NK-92 (cell line): ENCODE data around the gene SMIM12.

ENCODE experiments used
- DNase-seq: peaks from one replicate; lab custom pipeline; 2025; ENCODE audit not compliant: unreplicated experiment; lab: John Stamatoyannopoulos, UW

SMIM12 gene

DNA sequence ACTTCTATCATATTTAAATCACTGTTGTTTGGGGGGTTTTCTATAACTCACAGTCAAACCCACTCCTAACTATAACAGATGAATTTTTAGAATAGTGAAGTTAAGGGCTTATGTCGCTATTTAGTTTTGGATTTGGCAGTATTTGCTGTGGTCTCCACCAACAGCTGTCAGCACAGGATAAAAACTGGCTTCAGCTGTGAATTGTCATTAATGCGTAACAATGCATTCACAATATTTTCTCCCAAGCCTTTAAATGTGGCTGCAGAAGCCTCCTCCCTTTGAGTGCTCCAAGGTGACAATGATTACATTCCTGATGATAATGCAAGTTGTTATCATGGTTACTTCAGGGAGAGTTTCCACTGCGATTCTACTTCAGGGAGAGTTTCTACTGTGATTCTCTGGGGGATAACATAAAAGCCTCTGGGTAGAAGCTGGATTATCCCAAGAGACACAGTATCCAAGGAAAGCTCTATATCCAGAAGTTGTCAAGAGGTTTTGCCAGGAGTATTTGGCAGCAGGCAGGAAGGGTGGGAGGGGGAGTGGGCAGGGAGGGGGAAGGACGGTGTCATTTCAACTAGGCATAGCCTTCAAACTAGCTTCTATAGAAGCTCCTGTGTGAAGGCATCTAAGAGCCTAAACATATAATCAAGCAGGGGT, 14.9 kb upstream of the SMIM12 start:
- DNase-seq: no peak

DNA sequence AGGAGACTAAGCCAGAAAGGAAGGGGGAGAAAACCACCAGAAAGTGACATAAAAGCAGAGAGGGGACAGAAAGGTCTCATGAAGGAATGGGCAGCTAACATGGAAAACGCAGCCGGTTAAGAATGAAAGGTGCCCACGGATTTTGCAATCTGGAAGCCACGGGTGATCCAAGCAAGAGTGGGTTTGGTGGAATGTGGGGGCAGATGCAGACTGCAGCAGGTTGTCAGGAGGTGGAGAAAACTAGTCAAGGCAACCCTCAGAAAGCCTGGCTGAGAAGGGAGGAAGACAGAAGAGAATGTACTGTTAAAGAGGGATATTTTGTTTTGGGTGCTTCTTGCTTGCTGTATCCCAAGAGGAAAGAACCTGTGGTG, 12.6 kb upstream of the SMIM12 start:
- no peak for DNase-seq

DNA sequence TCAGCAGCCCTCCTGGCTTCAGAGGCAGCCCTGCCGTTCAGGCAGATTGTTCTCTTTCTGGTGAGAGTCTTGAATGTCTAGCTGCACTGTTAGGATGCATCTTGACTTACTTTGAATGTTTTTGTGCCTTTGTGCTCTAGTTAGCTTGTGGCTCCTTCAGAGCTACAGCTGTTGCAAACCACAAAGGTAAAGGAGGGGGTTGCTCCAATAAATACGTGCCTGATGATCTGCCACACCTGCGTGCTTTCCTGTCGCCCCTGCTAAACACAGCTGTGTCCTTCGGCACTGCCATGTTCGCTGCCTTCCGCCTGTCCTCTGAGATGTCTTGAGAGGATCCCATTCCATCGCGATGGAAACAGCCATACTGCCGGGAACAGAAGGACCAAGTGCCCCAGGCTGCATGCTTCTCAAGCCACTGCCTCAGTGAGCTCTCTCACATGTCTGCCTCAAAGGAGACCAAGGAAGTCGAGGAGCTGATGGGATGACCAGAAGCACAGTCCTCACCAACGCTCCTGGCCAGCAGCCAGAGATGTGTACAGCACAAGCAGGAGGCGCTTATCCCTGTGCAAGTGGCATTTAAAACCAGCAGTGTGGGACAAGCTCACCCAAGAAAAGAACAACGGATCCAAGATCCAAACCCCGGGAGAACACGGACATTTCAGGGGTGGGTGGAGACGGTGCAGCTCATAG, 12.0 kb upstream of the SMIM12 start:
- DNase-seq: no peak

DNA sequence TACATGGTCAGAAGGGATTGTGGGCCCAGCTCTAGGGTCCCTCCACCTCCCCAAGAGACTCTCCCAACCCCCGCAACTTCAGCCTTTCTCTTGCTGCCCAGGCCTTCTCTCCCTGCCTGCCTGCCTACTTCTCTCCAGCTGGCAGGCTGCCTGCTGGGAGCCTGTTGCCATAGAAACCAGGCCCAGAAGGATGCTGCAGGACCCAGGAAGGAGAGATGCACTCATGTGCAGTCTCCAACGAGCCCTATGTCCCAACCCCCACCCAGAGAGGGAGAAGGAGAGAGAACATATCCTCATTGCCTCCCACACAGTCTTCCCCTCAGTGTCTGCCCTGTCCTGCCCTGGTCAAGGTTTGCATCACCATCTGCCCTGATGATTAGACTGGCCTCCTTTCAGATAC, 10.8 kb upstream of the SMIM12 start:
- DNase-seq: no peak

DNA sequence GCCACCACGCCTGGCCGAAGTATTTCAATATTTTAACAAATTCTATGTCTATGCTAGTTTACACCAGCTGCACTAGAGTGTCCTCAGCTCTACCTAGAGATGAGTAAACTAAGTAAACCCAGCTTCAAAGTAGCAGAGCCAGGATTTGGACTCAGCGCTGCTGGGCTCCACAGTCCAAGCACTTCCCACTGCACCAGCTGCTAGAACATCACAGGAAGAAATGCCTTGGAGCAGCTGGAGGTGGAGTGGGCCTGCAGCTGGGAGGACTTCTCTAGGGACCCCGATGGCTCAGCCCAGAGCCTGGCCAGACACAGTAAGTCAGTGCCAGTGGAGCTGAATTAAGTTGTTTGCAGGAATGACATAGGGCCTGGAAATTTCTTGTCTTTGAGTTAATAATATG, 10.2 kb upstream of the SMIM12 start:
- DNase-seq: no peak

DNA sequence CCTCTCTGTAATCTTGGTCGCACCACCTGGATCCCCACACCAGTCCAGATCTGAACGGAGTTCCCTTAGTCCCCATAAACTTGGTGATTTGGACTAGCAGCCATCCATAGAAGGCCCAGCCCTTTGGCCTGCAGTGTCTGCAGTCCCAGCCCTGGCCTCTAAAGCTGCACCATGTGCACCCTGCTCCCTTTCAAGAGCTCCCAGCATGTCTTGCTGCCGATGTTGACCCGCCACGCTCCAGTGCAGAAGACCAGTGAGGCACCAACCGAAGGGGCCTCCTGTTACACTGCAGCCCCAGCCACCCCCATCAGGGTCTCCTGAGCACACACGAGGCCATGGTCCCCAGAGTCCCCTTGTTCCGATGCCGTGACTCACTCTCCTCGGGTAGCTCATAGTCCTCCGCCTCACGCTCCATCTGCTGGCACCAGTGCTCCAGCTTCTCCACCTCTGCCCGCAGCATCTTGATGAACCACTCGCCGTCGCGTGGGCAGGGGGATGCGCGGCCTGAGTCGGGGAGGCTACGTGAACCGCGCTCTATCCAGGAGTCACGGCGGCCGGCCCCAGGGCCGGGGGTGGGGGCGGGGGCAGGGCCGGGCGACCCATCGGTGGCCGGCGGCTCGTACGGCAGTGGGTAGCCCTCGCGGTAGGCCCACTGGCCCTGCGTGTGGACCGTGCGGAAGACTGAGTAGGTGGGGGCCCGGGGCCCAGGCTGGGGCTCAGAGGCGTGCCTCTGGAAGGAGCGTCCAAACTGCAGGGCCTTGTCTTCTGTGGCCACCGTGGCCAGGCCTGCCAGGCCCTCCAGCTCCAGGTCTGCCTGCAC, 8.9 kb upstream of the SMIM12 start:
- no peak for DNase-seq

DNA sequence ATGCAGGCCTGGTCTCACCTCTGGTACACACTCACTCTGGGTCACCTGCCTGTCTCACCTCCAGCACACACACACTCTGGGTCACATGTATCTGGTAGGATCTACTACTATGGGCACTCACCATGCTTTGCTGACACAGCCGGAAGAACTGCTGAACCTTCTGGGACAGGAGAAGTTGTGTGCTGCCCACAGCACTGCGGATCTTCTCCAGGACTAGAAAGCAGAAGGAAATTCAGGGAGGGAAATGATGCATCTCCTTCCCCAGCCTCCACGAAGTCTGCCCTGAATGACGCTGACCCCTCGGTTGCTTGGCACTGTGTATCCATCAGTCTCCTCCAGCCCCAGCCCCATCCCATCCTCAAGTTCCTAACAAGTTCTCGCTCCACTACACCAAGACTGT, 7.9 kb upstream of the SMIM12 start:
- no peak for DNase-seq

DNA sequence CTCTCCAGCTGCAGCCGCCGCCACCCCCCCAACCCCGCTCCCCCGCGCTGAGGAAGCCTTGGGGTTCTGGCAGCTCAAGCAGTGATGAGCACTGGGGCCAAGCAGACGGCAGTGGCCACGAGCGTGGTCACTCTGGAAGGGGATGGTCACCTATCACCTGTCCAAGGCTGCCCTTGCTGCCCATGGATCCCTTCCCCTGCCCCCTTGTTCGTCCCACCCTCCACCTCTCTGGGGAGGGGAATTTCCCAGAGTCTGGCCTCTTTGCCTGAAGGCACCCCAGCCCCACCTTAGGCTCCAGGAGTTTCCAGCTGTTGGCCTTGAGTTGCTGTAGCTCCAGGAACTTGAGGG, 7.2 kb upstream of the SMIM12 start:
- DNase-seq: no peak

DNA sequence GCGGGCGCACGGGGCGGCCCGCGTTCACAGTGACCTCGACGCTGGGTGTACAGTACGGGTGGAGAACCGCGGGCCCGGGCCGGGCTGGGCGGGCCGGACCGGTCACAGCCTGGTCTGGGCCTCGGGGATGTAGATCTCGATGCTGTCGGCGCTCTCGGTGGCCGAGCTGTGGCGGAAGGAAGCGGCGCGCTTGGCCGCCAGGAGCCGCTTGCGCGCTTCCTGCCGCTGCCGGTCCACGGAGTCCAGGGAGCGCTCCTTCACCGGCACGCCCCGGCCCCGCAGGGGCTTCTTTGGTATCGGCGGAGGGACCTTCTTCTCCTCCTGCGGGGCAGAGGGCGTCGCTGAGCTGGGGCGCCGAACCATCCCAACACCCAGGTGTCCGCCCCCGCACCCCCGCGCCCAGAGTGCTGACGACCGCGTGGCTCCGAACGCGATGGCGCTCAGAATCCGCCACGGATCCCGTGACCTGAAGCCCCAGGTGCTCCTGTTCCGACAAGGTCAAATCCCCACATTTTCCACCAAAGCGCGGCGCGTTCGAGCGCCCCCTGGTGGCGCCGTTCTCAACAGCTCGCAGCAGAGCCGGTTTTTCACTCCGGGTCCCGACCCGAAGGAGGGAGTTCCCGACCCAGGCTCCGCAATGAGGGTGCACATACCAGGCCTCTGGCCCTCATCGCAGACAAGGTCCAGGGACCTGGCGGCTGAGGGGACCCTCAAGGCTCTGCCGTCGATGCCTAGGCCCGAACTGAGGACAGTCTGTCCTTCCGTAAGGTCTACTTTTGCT, 6.6 kb upstream of the SMIM12 start:
- DNase-seq: peak; percentile 48

DNA sequence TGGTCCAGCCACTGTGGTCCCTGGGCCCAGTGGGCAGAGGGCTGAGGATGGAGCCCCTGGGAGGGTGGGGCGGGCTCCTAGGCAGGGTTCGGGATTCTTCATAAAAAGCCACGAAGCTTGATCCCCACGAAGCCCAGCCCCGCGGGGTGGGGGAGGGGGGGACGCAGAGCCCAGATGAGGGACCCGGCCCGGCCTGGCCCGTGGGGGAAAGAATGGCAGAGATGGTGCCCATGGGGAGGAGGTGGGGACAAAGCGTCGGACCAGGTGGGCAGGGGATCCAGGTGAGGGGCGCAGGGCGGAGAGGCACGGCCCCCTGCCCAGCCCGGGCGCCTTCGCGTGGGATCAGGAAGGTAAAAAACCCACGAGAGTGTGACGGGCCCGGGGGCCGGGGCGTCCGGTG, 6.0 kb upstream of the SMIM12 start:
- DNase-seq: no peak

DNA sequence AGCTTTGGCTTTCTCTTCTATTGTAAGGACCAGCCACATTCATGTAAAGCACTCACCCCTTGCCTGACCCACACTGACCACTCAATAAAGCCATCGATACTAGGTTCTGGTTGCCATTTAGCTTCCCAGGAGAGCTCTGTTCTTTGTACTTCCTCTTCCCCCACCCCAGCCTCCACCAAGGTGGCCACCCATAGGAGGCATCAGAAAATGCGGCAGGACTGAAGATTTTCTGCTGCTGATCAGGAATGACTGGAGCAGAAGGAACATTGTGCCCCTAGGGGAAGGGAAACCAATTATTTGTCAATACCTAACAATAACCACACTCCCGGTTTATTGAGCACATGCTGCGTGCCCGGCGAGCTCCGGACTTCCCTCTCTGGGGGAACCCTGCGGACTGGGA, 5.2 kb upstream of the SMIM12 start:
- no peak for DNase-seq

DNA sequence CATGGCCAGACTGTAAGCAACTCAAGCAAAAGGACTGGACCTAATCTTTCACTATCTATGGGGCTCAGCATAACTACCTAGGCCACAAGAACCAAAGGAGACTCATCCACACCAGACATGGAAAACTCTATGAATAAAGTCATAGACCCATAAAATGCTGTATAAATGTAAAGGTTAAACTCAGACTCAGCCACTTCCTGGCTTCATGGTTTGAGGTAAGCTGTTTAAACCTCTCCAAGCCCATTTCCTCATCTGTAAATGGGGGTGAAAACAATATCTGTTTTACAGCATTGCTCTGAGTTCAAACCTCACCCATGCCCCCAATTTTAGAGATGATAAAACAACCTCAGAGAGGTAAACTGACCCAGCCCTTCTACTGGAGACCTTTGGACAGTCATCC, 4.0 kb upstream of the SMIM12 start:
- no peak for DNase-seq

DNA sequence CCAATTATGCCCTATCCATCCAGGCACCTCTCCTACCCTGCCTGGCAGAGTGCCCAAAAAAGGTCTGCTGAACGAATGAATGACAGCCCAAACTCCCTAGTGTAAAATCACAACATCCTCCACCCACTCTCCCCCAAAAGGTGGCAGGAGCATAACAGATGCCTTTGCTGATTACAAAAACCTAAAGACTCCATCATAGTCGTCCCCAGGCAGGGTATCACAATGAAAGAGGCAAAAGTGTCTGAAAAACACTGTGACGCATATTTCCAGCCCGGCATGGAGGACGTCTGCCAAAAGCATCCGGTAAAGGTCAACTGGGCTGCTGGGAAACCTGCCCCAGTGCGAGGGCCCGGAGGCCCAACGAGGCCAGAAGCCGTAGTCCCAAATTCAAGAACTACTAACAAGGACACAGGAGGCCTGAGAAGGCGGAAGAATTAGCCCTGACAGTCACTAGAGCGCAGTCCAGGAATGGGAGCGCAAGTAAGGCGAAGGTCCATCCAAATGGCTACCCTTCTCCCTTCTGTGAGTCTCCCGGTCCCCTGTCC, 576 bp downstream of the SMIM12 start:
- no peak for DNase-seq

DNA sequence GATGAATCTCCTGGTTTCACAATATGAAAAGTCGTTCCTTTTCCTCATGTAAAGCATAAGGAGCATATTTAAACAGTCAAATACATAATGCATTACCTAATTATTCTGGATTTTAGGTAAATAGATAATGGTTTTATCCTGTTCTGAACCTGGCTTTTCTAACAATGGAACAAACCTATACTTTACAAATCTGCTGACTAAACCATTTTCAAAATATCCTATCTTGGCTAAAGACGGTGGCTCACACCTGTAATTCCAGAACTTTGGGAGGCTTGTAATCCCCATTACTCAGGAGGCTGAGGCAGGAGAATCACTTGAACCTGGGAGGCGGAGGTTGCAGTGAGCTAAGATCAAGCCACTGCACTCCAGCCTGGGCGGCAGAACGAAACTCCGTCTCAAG, 2.9 kb downstream of the SMIM12 start:
- no peak for DNase-seq

DNA sequence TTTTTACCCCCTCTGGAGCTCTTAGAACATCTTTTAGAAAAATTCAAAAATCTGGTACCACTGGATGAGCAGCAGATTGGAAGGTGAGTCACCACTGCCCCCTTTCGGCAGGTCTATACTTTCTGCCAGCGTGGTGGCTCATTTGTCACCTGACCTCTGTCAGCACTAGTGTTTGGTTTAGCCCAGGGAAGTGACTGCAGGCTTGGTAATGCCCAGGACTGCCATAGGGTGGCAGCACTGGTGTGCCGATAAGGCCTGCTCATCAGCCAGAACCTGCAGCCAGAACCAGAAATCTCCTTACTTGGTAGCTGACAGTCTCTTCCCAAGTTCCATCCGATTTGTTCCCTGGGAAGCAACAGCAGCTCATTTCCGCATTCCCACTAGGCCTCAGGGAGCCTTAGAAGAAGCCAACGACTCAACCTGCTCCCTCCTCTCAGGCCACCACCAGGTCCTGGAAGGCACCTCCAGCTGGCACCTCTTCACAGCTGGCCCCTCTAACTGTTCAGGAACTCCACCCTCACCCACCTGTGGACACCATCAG, 6.8 kb downstream of the SMIM12 start:
- peak; percentile 36 for DNase-seq

DNA sequence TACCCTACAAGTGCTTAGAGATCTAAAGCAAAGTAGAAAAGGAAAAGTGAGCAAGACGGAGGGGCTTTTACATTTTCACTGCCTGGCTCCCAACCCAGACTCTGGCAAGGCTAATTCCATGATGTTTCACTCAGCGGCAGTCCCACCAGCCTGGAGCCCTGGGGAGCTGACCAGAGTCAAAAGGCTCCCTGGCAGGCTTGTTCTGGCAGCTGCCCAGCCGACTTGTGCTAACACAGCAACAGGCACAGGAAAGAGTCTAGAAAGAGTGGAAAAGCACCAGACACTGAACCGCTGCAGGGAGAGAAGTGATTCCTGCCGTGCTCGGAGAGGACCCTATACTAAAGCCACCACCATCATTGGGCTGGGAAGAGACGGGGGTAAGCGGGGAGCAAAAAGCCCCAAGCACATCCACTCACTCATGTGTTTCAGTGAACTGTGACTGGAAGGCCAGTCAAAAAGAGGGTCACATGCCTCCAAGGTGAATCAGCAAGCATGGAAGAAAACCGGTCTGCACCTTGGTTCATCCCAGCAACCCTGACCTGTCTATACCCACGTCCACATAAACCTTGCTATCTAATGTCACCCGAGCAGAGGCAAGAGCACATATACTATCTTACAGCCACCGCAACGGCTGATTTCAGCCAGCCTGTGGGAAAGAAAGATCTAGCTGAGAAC, 8.0 kb downstream of the SMIM12 start:
- DNase-seq: no peak

DNA sequence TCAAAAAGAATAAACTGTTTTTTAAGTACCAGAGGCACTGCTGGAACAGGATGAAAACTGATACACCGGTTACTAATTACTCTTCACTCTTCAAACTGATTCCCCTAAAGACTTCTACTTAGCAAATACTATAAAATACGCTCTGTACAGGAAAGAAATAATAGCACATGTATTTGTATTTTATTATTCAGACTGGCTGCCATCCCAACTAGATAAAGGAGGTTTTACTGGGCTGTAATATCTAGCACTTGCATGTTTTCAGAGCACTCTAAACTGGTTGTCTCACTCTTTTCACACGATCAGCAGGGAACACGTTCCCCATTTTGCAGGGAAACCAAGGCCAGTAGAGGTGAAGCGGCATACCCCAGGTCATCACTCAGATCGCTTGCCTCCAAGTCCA, 9.2 kb downstream of the SMIM12 start:
- DNase-seq: no peak

DNA sequence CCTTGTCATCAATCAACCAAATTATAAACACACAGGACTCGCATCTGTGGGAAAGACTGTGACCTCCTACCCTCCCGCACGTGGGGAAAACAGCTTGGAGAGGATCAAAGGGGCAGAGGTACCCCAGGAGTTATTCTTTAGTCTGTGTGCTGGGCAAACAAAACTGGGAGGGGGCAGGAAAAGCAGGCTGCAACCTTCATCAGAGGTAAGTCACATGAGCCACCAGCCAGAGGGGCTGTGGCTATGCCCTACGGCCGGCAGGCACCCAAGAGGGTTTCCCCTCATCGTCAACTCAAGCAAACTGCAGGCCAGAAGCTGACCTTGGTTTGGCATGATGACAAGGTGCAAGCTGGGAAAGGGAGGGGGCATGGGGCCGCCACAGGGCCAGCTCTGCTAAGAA, 12.5 kb downstream of the SMIM12 start:
- no peak for DNase-seq

DNA sequence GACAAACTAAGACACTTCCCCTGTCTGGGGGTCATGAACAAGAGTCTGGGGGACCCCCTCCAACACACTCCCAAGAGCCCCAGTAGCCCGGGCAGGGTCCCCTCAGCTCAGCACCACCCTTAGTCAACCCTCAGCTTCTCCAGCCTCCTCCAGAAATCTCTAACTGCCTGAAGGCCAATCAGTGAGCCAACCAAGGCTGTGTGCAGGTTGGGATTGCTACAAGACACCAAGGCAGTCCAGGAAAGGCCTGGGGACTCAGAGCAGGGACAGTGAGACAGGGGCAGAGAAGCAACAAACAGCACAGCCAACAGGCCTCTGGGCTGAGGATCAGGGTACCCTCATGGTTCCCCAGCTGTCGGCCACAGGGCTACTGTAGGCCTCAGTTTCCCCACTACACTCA, 13.3 kb downstream of the SMIM12 start:
- DNase-seq: no peak

DNA sequence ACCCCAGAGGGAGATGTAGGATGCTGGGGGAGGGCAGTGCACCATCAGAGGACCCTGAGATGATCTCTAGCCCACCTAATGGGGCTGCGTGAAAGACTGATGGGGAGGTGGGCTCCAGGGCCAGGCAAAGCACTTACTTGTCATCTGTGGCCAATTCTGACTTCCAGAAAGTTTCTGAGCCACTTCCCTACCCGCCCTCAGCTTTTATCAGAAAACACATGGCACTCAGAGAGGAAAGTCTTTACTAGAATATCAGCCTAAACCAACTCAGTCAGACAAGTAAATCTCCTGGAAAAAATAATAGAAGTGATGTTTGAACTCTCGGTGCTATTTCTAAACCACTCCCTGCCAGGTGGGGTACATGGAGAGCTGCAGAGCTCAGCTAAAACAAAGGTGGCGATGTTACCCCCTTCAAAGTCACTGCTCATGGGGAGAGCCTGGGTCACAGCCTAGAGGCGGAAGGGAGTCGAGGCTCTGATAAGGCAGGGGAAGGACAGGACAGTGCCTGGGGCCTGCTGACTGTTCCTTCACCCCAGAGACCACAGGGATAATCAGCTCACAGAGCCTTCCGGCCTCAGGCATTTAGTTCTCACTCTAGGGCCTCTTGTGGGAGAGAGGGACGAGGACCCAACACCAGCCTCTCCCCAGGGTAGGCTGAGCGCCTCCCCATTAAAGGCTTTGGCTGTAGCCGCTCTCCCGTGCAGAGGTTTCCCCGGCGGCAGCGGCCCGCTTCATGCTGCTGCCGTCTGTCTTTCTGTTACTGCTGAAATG, 14.2 kb downstream of the SMIM12 start:
- DNase-seq: no peak
